Hematopoietic multipotent progenitor cell treated with erythropoietin and hydrocortisone succinate and interleukin-3 and kit ligand, for 17 days (in vitro differentiated cells): ENCODE measurements around the gene TNFAIP2.

Experiments
- DNase-seq: peaks from one replicate; pipeline ENCODE4 v3.0.0-alpha.2; 2015; ENCODE audit warnings: low spot score

Gene TNFAIP2

GRCh38 chr14:103123634-103124500 lies 606 bp downstream of the TNFAIP2 start:
- DNase-seq = no peak

GRCh38 chr14:103124501-103125001 lies 1.3 kb downstream of the TNFAIP2 start:
- no peak for DNase-seq

DNA sequence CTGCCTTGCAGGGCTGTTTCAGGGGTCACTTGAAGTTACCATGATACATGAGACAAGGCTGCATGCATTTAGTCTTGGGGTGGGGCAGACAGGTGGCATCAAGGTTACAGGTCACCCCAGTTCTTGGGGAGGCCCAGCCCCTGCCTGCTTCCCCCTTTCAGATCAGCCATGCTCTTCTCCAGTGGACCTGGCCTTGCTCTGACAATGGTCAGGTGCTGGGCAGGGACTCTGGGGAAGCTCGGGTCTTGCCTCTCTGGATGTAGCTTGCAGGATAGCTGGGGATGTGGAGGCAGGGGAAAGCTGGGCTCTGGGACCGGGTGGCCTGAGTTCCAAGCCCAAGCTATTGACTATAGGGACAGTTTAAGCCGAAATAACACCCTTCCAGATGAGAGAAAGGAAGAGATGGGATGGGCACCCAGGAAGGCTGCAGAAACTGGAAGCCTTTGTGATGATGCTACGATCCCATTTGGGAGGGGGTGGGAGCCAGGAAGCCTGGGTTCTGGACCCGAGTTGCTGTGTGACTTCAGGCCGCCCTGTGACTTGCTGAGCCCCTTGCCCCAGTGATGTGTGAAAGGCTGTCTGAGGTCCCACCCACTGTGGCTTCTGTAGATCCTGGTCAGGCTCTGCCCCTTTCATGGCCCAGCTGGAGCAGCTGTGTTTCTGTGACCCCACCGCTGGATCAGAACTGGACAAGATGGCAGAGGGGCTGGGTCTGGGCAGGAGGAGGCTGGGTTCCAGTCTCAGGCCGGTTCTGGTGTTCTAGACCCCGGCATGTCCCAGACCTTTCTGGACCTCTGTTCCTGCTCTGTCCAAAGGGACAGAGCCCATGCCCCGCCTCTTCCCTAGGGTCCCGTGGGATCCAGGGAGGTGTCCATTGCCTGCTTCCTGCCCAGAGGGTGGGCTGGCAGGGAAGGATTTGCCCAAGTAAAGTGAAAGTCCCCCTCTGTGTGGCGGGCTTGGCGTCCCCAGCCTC lies 2.1 kb downstream of the TNFAIP2 start:
- no peak for DNase-seq

GRCh38 chr14:103126088-103126872 lies 3.0 kb downstream of the TNFAIP2 start:
- no peak for DNase-seq

DNA sequence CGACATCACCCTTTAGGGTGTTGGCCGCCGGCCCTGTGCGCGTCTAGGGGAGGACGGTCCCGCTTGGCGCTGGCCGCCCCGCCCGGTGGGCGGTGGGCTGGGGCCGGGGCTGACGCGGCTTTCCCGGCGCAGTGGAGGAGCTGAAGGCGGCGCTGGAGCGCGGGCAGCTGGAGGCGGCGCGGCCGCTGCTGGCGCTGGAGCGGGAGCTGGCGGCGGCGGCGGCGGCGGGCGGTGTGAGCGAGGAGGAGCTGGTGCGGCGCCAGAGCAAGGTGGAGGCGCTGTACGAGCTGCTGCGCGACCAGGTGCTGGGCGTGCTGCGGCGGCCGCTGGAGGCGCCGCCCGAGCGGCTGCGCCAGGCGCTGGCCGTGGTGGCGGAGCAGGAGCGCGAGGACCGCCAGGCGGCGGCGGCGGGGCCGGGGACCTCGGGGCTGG lies 3.6 kb downstream of the TNFAIP2 start:
- DNase-seq = no peak

GRCh38 chr14:103127356-103127755 lies 4.1 kb downstream of the TNFAIP2 start:
- DNase-seq = no peak

DNA sequence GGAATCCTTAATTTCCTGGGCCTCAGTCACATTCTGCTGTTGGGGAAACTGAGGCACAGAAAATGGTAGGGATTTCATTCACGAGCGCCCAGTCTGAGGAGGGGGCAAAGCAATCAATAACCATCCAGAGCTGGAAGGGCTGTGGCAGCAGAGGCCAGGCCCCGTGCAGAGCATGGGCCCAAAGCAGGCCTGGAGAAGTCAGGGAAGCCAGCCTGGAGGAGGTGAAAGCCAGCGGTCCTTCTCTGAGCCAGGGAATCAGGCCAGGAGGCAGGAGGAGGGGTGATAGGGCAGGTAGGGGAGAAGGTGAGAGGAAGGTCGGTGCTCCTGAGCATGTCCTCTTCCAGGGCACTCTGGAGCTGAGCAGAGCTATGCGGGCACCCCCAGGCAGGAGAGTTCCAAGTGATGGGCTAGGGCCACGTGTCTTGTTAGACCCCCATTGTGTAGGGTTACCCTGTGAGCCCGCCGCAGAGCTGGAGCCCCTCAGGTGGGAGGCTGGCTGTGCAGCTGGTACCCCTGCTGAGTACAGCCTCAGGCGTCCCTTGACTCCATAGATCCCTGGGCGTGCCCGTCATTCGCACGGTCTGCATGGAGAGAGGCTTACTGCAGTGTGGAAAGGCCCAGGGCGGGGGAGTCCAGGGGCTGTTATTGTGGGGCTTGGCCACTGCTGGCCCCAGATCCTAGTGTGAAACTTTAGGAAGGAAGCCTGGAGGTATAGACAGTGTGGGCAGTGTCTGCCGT lies 4.8 kb downstream of the TNFAIP2 start:
- DNase-seq = no peak

GRCh38 chr14:103128631-103129300 lies 5.5 kb downstream of the TNFAIP2 start:
- no peak for DNase-seq

DNA sequence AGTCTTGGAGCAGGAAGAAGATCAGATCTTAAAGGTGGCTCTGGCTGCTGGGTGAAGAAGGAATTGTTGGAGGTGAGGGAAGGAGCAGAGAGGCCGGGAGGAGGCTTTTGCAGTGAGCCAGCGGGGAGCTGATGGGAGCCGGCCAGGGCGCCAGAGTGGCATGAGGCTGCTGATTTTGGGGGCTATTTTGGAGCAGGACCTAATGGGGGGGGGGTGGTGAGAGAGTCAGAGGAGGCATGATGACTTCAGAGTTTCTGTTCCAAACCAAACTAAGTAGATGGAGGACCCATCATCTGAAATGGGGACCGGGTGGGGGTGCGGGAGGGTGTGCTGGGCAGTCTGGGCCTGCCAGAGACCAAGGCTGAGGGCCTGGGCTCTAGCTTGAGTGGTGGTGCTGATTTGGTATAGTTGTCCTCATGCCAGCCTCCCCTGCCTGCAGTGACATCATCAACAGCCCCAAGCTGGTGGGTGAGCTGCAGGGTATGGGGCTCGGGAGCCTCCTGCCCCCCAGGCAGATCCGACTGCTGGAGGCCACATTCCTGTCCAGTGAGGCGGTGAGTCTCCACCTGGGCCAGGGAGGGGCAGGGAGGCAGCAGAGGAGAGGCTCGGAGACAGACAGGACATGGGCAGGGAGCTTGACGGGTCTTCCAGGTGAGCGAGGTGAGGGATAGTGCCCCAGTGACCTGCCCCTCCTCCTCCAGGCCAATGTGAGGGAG lies 6.2 kb downstream of the TNFAIP2 start:
- DNase-seq = no peak

DNA sequence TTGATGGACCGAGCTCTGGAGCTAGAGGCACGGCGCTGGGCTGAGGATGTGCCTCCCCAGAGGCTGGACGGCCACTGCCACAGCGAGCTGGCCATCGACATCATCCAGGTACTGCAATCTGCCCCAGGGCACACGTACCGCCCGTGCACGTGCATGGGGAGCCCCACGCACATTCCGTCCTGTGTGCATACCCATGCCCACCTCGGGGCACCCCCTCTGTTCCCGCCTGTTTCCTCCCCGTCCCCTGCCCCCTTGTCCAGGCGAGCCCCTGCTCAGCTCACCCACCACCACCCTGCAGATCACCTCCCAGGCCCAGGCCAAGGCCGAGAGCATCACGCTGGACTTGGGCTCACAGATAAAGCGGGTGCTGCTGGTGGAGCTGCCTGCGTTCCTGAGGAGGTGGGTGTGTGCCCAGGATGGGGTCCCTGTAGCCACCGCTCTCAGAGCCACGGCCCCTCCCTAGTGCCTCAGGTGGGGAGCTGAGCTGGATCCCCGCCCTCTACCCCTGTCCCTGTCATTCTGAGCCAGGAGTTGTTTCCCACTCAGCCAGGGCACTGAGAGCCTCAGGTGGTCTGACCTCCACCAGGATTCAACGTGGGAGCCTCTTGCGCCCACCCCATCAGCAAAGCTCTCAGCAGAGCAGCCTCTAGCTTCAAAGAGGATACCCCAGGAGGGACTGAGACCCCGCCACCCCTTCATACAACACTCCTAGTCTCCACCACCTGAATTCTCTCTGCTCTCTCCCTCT lies 6.9 kb downstream of the TNFAIP2 start:
- DNase-seq = no peak

DNA sequence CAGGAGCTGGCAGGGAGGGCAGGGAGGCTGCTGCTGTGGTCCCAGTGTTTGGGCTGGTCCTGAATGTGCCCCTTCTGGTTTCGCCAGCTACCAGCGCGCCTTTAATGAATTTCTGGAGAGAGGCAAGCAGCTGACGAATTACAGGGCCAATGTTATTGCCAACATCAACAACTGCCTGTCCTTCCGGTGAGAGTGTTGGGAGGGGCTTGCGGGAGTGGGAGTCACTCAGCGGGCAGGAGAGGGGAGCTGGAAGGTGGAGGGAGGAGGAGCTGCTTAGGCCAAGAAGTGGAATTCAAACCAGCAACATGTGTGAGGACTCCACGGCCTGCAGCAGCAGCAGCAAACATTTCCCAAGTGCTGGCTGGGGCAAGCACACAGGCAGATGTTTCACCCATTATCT lies 7.7 kb downstream of the TNFAIP2 start:
- no peak for DNase-seq

DNA sequence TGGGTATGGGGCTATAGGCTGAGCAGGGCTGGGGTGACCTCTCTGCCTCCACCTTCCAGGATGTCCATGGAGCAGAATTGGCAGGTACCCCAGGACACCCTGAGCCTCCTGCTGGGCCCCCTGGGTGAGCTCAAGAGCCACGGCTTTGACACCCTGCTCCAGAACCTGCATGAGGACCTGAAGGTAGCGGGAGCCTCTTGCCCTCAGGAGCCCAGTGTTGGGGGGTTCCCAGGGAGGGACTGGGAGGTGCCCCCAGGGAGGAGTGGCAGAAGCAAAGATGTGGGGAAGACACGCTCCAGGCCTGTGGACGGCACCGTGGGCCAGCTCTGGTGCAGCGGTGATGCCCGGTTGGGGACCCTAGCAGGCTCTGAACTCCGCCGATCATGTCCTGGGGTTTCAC lies 8.3 kb downstream of the TNFAIP2 start:
- no peak for DNase-seq

DNA sequence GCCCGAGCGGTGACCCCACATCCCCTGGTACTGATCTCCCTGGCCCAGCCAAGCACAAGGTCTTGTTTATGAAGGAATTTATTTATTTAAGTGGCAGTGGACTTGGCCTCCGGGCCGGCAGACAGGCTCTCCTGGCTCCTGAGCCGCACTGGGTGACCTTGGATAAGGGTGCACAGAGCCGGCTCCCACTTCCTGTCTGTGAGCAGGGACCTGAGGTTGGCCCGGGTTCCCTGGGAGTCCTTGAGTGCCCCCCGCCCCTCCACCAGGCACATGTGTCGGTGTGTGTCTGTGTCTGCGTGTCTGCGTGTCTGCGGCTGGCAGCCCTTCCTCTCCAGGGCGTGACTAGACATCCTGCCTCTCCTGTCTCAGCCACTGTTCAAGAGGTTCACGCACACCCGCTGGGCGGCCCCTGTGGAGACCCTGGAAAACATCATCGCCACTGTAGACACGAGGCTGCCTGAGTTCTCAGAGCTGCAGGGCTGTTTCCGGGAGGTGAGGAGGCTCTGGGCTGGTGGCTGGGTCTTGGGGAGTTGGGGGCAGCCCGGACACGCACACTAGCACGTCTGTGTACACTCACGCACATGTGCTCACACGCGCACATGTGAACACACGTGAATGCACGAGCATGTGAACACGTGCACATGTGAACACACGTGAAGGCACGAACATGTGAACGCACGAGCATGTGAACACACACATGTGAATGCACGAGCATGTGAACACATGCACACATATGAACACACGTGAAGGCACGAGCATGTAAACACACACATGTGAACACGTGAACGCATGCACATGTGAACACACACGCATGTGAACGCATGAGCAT lies 9.3 kb downstream of the TNFAIP2 start:
- DNase-seq = no peak

DNA sequence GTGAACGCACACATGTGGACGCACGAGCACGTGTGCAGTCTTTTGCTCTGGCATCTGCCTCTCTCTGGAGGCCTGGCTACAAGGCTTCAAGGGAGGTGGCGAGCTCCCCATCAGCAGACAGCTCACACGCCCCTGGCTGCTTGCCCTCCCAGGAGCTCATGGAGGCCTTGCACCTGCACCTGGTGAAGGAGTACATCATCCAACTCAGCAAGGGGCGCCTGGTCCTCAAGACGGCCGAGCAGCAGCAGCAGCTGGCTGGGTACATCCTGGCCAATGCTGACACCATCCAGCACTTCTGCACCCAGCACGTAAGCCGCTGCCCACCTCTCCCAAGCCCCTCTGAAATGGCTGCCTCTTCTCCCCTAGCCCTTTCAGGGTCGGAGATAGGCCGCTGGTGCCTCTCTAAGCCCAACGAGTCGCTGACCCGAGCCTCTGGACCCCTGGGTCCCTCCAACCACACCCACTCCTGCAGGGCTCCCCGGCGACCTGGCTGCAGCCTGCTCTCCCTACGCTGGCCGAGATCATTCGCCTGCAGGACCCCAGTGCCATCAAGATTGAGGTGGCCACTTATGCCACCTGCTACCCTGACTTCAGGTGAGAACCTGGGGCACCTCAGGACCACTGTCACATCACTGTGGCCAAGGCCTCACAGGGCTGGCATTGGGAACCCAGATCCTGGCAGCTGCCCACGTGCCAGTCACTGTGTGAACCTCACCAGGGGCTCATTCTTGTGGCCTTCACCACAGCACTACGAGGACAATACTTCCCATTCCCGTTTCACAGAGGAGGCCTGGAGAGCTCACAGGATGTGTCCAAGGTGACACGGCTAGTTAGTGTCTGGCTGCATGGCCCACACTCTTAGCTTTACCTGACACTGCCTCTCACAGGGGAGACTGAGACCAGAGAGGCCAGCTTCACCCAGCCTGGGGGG lies 10.2 kb downstream of the TNFAIP2 start:
- no peak for DNase-seq

- DNase-seq = no peak
Observed at GRCh38 chr14:103134405-103134804, 11.1 kb downstream of the TNFAIP2 start.

DNA sequence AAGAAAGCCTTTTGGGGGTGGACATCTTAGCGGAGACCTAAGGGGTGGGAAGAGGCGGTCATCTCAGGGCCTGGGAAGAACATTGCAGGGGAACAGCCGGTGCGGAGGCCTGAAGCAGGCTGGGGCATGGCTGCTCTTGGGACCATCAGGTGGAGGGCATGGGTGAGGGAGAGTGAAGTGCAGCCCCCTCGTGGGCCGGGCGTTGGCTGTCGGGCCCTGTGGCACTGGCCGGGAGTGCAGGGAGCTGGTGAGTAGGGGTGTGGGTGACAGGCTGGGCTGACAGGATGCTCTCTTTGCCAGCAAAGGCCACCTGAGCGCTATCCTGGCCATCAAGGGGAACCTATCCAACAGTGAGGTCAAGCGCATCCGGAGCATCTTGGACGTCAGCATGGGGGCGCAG lies 11.7 kb downstream of the TNFAIP2 start:
- DNase-seq = no peak
